ENCODE results near the gene KLHL29. TPM values are rescaled to one million over a fixed set of nuclear protein-coding genes. Genes with fewer than 3 reads are reported as not detected.

The KLHL29 gene
- polyA plus RNA-seq, 3 donors = 0.03 TPM; not detected in 2

DNA sequence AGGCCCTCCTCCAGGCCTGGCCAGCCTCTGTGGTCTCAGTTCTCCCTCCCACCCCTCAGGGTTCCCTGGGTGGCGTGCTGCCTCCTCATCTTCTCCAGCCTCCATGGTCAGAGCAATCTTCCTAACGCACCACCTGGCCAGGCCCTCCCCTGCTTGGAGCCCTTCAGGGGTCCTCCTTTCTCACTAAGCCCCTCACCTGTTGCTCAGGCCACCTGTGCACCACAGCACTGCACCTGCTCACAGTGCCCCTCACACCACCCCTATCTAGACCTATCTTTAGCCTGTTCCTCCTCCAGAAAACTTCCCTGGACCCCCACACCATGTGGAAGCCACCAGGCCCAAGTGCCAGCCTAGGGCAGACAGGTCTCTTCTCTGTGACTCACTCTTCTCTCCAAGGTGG, 274.8 kb downstream of the KLHL29 start:
- H3K9me3 ChIP-seq (replicated peaks in 1 of 2; ENCODE audit: control insufficient read depth in 1 of 2, insufficient read depth in 1 of 2, low read length in 2 of 2) = no peaks in the 10 kb centered on the region
- H3K4me2 ChIP-seq (replicated peaks; ENCODE audit: extremely low read depth, low read length, poor library complexity, severe bottlenecking) = no peak overlapping the region
- peaks cover 0 to 21% of the 10 kb centered on the region in 2 donors for H3K27me3 ChIP-seq (ENCODE audit: control insufficient read depth in 2 of 2, insufficient read depth in 2 of 2, low read length in 2 of 2)
- TF ChIP-seq, protein P1, sequence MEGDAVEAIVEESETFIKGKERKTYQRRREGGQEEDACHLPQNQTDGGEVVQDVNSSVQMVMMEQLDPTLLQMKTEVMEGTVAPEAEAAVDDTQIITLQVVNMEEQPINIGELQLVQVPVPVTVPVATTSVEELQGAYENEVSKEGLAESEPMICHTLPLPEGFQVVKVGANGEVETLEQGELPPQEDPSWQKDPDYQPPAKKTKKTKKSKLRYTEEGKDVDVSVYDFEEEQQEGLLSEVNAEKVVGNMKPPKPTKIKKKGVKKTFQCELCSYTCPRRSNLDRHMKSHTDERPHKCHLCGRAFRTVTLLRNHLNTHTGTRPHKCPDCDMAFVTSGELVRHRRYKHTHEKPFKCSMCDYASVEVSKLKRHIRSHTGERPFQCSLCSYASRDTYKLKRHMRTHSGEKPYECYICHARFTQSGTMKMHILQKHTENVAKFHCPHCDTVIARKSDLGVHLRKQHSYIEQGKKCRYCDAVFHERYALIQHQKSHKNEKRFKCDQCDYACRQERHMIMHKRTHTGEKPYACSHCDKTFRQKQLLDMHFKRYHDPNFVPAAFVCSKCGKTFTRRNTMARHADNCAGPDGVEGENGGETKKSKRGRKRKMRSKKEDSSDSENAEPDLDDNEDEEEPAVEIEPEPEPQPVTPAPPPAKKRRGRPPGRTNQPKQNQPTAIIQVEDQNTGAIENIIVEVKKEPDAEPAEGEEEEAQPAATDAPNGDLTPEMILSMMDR (IDR thresholded peaks at IDR 0.05) = no peak
- no peaks in the 10 kb centered on the region for H3K36me3 Mint-ChIP-seq
- no peak for DNase-seq
- no peaks in the 10 kb centered on the region for H4K20me1 ChIP-seq (ENCODE audit: insufficient read depth, low read length)
- peaks cover 0 to 4% (median 0%) of the 10 kb centered on the region in 7 donors for H3K9me3 Mint-ChIP-seq
- 89% methylated on average over 2 of the region's 2 CpGs for WGBS (ENCODE audit: insufficient coverage)
- H3K4me3 Mint-ChIP-seq = no peak overlapping the region
- no peaks in the 10 kb centered on the region for H3K36me3 ChIP-seq (replicated peaks in 1 of 2; ENCODE audit: control insufficient read depth in 1 of 2, insufficient read depth in 2 of 2, low read length in 2 of 2)
- no peak overlapping the region for H3K9ac ChIP-seq (ENCODE audit: insufficient read depth, low read length, poor library complexity, severe bottlenecking)
- H3K27ac Mint-ChIP-seq = no peak overlapping the region
- peaks cover 0 to 5% of the 10 kb centered on the region in 2 donors for H3K4me1 ChIP-seq (ENCODE audit: control insufficient read depth in 1 of 2, insufficient read depth in 2 of 2, low read length in 2 of 2)
- no peak overlapping the region for H3K27ac ChIP-seq (ENCODE audit: low read depth in 1 of 2, low read length in 2 of 2)
- intact Hi-C loops (cut with micrococcal nuclease) = no loop called here
- peaks cover 20 to 45% (median 28%) of the 10 kb centered on the region in 3 donors for H3K27me3 Mint-ChIP-seq (ENCODE audit: low read depth in 3 of 3)
- H2AFZ ChIP-seq (ENCODE audit: insufficient read depth, low read depth, low read length, poor library complexity, severe bottlenecking) = no peak overlapping the region
- H3K79me2 ChIP-seq (ENCODE audit: insufficient read depth, low read length) = no peaks in the 10 kb centered on the region
- peaks cover 6% of the 10 kb centered on the region for H3K4me1 Mint-ChIP-seq
- H3K4me3 ChIP-seq (replicated peaks in 1 of 3; ENCODE audit: low read depth in 2 of 3, low read length in 3 of 3) = no peak overlapping the region

DNA sequence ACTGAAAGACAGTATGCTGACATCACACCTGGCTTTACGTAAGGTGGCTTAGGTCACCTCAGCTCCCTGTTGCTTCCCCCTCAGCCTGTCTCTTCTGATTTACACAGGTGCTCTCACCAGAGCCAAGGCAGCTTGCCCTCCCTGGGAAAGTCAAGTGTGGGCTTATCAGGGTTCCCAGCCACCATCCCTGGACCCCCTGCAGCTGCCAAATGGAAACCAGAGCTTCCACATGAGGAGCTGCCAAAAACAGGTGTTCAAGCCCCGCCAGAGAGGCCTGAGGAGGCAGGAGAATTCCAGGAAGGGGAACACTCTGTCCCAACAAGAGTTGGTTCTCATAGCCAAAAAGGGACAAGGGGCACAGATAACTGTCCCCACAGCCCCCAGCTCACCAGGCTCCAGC, 275.3 kb downstream of the KLHL29 start:
- Histone ChIP-seq H3K36me3 (replicated peaks in 1 of 2; ENCODE audit: control insufficient read depth in 1 of 2, insufficient read depth in 2 of 2, low read length in 2 of 2) (no peaks in the 10 kb centered on the region), H4K20me1 (ENCODE audit: insufficient read depth, low read length) (no peaks in the 10 kb centered on the region), H3K4me2 (replicated peaks; ENCODE audit: extremely low read depth, low read length, poor library complexity, severe bottlenecking) (no peak overlapping the region), H3K27me3 (ENCODE audit: control insufficient read depth in 2 of 2, insufficient read depth in 2 of 2, low read length in 2 of 2) (peaks cover 0 to 21% of the 10 kb centered on the region in 2 donors), H3K4me3 (replicated peaks in 1 of 3; ENCODE audit: low read depth in 2 of 3, low read length in 3 of 3) (no peak overlapping the region), H2AFZ (ENCODE audit: insufficient read depth, low read depth, low read length, poor library complexity, severe bottlenecking) (no peak overlapping the region), H3K79me2 (ENCODE audit: insufficient read depth, low read length) (no peaks in the 10 kb centered on the region), H3K9me3 (replicated peaks in 1 of 2; ENCODE audit: control insufficient read depth in 1 of 2, insufficient read depth in 1 of 2, low read length in 2 of 2) (no peaks in the 10 kb centered on the region), H3K4me1 (ENCODE audit: control insufficient read depth in 1 of 2, insufficient read depth in 2 of 2, low read length in 2 of 2) (peaks cover 0 to 5% of the 10 kb centered on the region in 2 donors), H3K27ac (ENCODE audit: low read depth in 1 of 2, low read length in 2 of 2) (no peak overlapping the region), H3K9ac (ENCODE audit: insufficient read depth, low read length, poor library complexity, severe bottlenecking) (no peak overlapping the region)
- TF ChIP-seq, protein P1 (IDR thresholded peaks at IDR 0.05) = no peak
- Mint-ChIP-seq H3K36me3 (no peaks in the 10 kb centered on the region), H3K9me3 (peaks cover 0 to 4% (median 0%) of the 10 kb centered on the region in 7 donors), H3K27me3 (ENCODE audit: low read depth in 3 of 3) (peaks cover 20 to 47% (median 28%) of the 10 kb centered on the region in 3 donors), H3K4me3 (no peak overlapping the region), H3K27ac (no peak overlapping the region), H3K4me1 (peaks cover 6% of the 10 kb centered on the region)
- DNase-seq = no peak
- intact Hi-C loops (cut with micrococcal nuclease) = no loop called here
- 92% methylated on average over 2 of the region's 2 CpGs for WGBS (ENCODE audit: insufficient coverage)
